HEK293T (cell line): ENCODE measurements around the gene EPOP.

Experiments
- HDGF ChIP-seq: fragments of 450-650 bp; IDR thresholded peaks from 2 replicates; pipeline ENCODE4 v1.6.1; 2017; ENCODE audit warnings: antibody characterized with exemption, borderline replicate concordance
- LEF1 ChIP-seq: fragments of 450-650 bp; IDR thresholded peaks from 2 replicates; pipeline ENCODE4 v1.6.1; 2017; ENCODE audit warnings: mild to moderate bottlenecking, borderline replicate concordance
- NFRKB ChIP-seq: fragments of 450-650 bp; IDR thresholded peaks from 2 replicates; pipeline ENCODE4 v1.6.1; 2016; ENCODE audit warnings: mild to moderate bottlenecking, moderate library complexity
- ZNF384 ChIP-seq: fragments of 450-650 bp; IDR thresholded peaks from 2 replicates; pipeline ENCODE4 v1.6.1; 2016

- TF ChIP-seq LEF1 = no peak
- TF ChIP-seq HDGF = no peak
- no peak for TF ChIP-seq NFRKB
- no peak for TF ChIP-seq ZNF384
Measured at GRCh38 chr17:38697061-38697820, 22.5 kb upstream of the EPOP start.
